NCI-H446 (cell line): ENCODE measurements around the gene SRMS.

Source experiments
- DNase-seq, 2 experiments: peaks; one replicate each; lab custom pipeline; 2025; lab: John Stamatoyannopoulos, UW

SRMS gene

DNA sequence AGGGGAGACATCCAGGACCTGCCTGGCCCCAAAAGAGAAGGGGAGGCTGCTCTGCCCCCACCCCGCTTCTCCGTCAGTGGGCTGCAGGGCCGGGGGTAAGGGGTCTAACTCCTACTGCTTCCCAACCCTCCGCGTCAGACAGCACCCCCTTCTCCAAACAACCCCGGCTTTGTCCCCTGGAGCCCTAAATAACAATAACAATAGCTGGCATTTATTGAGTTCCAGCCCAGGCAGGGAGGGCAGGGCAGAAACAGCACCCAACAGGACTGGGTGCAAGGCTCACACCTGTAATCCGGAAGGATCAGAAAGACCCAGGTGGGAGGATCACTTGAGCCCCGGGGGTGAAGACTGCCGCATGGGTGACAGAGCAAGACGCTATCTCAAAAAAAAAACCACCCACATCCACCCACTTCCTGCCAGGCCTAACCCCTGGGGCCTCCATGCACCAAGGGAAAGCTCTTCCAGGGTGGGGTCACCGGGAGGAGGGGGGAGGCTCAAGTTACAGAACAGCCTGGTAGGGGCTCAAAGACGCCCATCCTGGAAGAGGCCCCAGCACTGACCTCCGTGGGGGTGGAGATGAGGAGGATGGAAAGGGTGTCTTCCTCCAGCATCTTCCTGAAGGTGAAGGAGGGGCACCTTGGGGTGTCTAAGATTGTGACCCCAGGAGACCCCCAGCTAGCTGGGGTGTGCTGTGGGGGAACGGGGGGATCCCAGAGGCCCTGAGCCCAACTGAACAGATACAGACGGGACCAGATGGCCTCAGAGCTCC, 5.1 kb upstream of the SRMS start:
- no peak for DNase-seq

DNA sequence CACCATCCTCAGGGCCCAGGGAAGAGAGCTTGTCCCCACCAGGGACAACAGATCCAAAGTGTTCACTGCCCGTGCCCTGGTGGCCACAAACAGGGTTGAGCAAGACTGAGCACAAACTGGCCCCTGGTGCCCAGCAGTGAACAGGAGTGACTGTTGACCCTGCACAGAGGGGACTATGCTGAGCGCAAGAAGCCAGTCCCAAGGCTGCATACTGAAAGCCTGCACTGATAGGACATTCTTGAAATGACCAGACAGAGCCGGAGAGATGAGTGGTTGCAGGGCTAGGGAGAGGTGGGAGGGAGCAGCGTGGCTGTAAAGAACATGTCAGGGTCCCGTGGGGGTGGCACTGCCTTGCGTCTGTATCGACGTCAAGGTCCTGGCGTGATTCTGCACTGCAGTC, 3.5 kb upstream of the SRMS start:
- DNase-seq = no peak

DNA sequence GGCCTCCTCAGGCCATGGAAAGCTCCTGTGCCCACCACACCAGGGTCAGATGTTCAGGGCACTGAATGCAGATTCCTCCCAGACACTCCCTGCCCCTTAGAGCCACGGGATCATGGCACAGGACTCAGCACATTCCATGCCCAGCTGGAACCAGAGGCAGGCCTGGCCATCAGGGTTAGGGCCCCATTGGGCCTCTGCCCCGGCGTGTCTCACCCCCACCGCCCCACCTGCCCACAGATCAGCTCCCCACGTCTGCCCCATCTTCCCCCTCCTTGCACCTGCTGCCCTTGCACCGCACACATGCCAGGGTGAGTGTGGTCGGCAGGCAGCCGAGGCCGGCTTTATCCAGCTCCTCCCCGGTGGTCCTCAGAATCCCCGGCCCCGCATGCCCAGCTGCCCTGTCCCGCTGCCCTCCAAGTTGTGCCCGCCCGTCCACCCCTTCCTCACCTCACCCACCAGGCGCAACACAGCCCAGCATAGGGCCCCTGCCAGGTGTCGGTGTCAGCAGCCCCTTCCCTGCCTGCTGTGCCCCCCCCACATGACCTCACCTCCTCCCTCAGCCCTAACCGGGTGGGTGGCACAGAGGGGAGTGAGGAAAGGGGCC, 2.2 kb upstream of the SRMS start:
- no peak for DNase-seq

DNA sequence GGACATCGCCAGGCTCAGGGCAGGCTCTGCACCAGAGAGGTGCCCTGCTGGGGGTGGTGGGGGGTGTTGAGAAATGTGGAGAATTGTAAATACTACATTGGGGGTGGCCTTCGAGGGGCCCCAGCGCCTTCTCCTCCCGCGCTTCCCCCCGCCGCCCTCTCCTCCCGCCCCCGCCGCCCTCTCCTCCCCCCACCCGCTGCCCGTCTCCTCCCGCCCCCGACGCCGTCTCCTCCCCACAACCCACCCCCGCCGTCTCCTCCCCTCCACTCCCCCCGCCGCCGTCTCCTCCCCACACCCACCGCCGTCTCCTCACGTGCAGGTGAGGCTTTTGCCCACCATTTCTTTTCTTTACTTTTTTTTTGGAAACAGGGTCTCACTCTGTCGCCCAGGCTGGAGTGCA, 1.5 kb upstream of the SRMS start:
- no peak for DNase-seq

DNA sequence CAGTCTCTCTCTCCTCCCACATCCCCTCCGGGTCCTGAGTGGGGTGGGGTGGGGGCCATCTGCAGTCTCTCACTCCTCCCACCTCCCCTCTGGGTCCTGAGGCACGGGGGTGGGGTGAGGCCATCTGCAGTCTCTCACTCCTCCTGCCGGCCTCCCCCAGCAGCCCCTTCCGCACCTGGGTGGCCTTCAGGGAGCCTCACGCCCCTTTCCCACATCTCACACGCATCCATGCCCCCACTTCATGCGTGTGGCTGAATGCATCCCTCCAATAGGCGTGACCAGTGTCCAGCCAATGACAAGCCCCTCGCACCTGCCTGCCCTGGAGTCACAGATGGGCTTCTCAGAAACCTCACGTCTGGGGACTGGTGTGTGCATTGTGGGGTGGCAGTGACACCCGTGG, 993 bp upstream of the SRMS start:
- no peak for DNase-seq

DNA sequence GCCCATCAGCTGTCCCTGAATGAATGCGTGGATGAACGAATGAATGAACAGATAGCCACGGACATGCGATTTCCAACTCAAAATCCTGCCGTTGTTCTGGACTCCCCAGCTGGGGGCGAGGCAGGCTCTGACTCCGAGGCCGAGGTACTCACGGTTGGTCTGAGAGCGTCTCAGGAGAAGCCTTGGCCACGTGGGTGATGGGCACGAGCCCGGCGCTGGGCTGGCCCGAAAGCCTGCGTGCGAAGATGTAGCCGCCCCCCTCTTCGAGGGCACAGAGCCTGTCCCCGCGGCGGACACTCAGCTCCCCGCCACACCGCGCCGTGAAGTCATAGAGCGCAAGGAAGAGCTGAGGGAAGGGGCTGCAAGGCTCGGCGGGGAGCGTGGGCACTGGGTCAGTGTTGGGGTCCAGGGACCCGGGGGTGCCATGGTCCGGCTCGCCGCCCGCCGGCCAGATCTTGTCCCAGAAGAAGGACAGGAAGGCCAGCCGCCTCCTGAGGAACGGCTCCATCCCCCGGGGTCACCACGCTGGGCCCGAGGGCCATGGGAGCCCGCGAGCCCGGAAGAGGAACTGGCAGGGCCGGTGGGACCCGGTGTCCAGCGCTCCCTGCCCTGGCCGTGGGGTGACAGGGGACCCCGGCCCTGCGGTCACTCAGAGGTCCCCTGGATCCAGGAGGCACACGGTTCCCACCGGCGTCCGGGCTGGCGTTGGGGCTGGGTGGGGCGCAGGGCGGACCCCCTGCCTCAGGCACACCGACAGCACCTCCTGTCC, 409 bp downstream of the SRMS start:
- DNase-seq = no peak

DNA sequence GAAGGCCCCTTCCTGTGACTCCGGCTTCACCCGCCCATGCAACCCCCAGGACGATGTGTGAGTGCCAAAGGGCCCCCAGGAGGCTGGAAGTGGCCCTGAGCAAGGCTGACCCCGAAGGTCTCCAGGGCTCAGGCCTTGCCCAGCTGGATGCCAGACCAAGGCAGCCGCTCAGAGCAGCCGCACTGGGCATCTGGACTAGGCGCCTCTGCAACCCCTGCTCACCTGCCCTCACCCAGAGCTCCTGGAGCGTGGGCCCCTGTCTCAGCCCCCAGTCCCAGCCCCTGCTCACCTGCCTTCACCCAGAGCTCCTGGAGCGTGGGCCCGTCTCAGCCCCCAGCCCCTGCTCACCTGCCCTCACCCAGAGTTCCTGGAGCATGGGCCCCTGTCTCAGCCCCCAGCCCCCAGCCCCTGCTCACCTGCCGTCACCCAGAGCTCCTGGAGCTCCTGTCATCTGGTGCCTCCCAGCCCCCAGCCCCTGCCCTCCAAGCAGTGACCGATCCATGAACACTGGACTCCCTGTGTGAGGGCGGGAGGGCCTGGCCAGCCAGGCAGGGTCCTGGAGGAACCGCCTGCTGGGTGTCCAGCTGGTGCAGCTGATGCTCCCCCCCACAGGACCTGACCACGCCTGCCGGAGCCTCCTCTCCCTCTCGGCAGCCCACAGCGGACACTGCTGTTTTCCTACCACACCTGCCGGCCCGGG, 1.1 kb downstream of the SRMS start:
- DNase-seq = no peak

DNA sequence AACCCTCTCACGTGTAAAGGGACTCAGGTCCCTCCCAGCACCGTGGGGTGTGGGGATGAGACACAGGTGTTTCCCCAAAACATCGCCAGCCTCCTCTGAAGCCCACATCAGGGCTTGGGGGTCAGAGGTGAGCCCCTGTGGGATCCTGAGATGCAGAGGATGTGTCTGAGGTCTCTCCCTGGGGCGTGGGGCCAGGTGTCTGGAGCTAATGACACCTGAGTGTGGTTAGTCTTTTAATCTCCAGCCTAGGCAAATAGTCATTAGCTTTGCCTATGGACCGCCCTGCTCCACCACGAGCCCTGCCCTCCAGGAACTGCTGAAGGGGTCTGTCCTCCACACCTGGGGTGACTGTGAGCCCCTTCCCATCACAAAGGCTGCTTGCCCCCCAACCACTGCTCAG, 1.7 kb downstream of the SRMS start:
- DNase-seq = no peak

DNA sequence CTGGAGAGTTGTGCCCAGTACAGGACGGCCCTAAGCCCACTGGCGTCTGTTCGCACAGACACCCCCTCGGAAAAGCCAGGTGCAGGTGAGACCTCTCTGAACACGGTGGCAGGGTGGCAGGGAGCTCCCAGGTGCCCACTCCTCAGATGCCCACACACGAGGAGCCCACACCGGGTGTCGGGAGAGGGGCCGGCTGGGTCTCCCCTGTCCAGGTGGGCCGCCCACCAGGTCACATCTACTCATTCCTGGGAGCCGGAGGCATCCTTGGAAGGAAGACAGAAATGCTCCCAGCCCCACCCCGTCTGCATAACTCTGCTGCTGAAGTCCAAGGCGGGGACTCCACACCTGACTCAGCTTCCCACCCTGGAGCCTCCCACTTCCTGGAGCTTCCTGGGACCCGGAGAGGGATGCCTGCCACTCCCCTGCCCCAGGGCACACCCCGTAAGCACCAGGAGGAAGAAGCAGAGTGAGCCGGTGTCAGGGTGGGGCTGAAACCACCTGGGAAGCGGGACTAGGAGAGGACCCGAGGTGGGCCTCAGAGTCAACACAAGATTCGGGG, 2.5 kb downstream of the SRMS start:
- no peak for DNase-seq

DNA sequence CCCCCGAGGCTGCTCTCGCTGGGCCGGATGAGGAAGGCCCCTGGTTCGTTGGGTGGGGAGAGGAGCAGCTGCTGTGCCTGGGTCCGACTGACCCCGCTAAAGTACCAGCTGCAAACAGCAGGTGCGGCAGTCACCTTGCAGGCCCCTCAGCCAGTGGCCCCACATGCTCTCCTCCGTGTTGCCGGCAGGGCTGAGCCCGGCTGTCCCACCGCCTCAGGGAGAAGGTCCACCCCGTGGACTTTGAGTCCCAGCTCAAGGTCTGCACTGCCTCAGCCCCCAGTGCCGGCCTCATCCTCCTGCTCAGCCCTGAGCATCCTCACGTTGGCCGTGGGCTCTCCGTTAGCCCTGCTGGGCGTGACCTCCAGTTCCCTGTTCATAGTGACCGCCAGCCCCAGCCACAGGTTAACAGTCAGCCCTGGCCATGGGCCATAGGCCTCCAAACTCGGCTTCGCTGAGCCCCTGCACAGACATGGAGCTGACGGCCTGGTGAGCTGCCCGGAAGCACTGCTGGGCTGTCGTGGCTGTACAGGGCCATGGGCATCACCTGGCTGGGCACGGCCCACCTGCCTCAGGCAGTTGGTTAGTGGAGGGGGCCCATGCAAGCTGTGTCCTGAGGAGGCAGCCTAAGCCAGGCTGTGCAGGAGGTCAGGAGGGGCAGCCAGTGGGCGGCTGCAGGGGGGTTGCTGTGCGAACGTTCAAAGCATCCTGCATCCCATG, 3.1 kb downstream of the SRMS start:
- DNase-seq = no peak

DNA sequence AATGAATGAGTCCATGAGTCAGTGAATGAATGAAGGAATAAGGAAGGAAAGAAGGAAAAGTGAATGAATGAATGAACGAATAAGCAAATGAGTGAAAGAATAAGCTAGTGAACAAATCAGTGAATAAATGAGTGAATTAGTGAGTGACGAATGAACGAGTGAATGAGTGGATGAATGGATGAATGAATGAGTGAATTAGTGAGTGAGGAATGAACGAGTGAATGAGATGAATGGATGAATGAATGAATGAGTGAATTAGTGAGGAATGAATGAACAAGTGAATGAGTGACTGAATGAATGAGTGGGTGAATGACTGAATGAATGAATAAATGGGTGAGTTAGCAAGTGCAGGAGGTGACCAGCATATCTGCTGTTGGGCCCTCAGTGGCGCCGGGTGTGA, 3.8 kb downstream of the SRMS start:
- DNase-seq = no peak

DNA sequence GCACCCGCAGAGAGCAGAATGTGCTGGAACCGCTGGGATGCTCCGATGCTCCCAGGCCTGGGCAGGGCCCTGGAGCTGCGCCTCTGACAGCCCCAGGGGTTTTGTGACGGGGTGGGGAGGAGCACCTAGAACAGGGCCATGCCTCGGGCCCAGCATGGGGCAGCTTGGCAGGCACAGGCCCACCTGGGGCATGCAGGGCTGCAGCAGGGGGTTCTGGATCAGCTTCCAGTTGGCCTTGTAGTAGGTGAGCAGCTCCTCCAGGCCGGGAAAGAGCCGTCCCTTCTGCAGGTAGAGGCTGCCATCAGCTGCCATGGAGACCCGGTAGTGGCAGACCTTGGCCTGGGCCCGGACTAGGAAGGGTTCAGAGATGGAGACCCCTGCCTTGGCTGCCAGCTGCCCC, 4.4 kb downstream of the SRMS start:
- no peak for DNase-seq

DNA sequence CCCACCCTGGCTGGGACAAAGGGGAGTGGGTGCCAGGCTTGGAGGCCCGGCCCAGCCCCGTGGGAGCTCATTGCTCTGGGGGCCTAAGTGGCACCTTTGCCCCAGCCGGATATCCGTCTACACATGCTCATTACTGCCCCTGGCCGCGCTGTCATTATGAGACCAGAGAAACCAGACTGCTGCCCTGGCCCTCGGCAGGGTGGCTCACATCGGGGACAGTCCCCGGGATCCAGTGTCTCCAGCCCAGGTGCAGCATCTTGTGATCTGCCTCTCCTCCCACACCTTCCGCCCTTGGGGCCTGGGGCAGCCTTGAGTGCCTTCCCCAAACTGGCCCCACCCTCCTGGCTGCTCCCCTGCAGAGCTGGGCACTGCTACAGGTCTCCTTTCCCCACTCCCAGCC, 4.9 kb downstream of the SRMS start:
- no peak for DNase-seq

DNA sequence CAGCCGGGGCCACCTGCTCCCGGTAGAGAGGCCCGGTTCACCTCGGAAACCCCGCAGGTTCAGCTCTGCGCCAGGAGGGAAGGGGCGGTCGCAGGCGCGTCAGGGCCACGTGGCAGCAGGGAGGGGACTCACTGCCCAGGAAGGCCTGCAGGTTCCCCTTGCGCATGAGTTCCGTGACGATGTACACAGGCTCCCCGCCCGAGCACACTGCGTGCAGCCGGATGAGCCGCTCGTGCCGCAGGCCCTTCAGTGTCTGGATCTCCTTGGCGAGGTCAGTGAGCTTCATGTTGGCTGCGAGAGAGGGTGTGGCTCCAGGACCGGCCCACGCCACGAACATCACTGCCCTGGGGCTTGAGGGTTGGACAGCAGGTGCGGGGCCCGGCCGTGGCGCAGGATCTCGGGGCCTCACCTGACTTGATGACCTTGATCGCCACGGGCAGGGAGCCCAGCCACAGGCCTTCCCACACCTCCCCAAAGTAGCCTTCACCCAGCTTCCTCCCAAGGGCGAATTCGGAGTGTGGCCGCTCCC, 5.5 kb downstream of the SRMS start:
- DNase-seq = no peak

DNA sequence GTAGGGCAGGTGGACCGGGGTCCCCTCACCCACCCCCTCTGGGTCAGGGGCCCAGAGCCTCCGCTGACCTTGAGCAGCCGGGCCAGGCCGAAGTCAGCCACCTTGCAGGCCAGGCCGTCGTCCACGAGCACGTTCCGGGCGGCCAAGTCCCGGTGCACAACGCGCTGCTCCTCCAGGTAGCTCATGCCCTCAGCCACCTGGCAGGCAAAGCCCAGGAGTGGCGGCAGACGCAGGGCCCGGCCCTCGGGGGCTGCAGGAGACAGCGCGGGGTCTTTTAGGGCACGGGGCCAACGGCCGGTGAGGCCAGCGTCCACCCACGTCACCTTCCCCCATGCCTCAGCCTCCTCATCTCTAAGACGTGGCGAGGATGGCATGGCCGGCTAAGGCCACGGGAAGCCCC, 6.2 kb downstream of the SRMS start:
- DNase-seq = no peak

DNA sequence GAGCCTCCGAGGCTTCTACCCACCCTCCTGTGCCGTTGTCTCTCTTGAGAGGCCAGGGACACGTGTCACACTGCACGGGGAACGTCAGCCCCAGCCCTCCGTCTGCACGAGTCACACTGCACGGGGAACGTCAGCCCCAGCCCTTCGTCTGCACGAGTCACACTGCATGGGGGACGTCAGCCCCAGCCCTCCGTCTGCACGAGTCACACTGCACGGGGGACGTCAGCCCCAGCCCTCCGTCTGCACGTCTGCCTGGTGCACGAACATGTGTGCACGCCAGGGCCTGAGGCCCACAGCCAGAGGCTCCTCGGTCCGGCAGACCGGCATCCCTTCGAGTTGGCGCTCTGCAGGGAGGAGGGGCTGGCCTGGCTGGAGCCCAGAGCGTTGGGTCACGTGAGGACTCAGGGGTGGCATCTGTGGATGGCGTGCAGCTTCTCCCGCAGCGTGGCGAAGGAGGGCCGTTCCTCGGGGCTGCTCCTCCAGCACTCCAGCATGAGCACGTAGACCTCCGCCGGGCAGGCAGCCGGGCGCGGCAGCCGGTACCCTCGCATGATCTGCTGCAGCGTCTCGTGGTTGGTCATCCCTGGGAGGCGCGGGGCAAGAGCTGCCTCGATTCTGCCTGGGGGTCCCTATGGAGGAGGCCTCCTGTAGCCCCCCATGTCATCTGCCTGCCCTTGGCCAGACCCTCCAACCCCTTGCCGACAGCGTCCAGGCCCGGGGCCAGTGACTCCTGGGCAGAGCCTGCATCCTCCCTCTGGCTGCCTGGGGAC, 6.9 kb downstream of the SRMS start:
- DNase-seq = peak in 1 of 2 experiments; percentile 36

DNA sequence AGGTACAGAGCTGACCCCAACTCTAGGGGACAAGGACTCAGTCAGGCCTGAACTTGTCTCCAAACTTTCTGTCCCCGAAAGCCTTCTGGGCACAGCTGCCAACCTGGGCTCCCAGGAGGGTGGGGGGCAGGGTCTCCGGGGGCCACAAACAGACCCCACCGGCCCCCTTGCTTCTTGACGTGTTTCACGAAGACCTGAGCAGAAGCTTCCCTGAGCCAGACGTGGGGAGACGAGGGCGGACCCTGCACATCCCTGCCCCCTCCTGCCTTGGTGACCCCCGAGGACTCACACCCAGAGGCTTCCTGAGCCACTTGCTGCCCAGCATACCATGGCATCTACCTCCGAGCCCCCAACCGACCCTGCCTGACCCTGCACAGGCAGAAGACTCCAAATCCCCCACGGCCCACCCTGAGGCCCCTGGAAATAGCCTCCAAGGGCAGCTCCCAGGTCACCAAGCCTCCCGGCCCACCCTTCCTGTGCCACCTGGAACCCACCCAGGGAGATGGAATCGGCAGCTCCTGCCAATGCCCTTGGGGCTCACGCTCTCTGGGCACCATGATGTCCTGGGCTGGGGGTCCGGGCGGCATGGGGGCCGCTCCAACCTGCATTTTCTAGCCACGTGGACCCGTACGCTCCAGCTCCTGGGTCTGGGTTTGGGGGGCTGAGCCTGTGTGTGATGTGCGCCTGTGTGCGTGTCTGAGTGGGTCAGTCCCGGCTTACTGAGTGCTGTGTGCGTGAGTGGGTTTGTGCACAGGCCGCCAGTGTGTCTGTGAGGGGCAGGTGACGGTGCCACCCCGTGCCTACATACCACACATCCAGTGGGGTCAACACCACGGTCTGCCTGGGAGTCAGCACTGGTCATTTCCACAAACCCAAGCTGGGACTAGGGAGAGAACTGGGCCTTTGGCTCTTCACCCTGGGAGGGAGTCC, 7.8 kb downstream of the SRMS start:
- no peak for DNase-seq

DNA sequence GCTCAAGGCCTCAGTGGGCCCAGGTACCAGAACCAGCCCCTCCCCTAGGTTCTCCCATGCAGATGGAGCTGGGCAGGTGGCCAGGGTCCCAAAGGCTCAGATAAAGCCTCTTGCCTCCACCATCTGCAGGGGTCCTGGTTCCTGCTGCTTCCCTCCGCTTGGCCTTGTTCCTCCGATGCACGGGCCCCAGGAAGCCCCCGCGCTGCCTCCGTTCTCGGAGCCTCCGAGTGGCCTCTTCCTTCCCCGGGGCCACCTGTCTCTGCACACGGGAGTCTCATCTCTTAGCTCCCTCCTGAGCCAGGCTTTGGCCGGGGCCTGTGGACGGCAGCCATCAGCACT, 8.5 kb downstream of the SRMS start:
- DNase-seq = no peak

DNA sequence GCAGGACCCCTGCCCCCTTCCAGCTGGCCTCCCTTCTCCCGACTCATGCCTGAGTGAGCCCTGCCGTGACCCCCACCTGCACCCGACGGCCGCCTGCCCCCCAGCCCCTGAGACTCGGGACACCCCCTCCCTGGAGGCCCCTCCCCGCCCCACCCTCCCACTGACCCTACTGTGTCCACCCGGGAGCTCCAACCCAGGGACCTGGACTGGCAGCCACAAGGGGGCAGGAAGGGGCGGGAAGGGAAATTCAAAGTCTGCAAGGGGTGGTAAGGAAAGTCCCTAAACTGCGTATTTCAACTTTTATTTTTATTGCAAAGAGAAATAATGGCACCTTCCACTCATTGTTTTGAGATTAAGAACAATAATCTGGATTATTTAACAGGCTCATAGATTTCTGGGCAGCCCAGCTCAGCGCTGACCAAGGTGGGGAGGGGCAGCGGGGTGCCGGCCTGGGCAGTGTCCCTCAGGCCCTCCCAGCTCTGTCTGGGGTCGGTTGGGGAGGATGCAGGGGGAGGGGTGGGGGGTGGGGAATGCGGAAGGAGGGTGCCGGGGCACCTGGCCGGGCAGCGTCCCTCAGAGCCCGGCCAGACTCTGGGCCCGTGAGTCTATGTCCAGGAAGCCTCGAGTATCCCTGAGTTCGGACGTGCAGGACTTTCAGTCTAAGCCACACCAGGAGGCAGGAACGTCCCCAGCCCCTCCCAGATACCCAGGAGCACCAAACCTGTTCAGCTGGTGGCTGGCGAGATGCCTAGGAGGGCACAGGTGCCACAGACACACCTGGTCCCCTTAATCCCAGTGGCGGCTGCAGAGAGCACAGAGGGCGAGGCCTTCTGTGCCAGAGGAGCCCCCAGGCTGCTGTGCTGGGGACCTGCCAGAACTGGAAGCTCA, 9.1 kb downstream of the SRMS start:
- DNase-seq = no peak
